Activated CD4-positive, alpha-beta memory T cell treated with anti-CD3 and anti-CD28 coated beads for 36 hours (primary cell): ENCODE data around the gene MLLT6. TPM values are rescaled to one million over a fixed set of nuclear protein-coding genes. Genes with fewer than 3 reads are reported as not detected.

Experiments used
- CTCF ChIA-PET: fragments of 350-600 bp; sonication (Branson Sonifier 250); formaldehyde crosslinking; loops from one replicate; lab custom pipeline; 2021; ENCODE audit warnings: antibody characterized with exemption, inconsistent platforms; lab: Charles Lee
- POLR2A ChIA-PET: fragments of 350-600 bp; sonication (Branson Sonifier 250); formaldehyde crosslinking; loops from one replicate; lab custom pipeline; 2021; ENCODE audit warnings: antibody characterized with exemption; lab: Charles Lee
- DNase-seq: peaks from one replicate; pipeline ENCODE4 v3.0.0-alpha.2; 2020
- H3K27ac Mint-ChIP-seq: one replicate; pipeline ENCODE4 v1.8.0; 2021; ENCODE audit warnings: mixed read lengths
- H3K27me3 Mint-ChIP-seq: one replicate; pipeline ENCODE4 v1.8.0; 2021; ENCODE audit warnings: mixed read lengths
- H3K36me3 Mint-ChIP-seq: one replicate; pipeline ENCODE4 v1.8.0; 2021; ENCODE audit warnings: mixed read lengths
- H3K4me1 Mint-ChIP-seq: one replicate; pipeline ENCODE4 v1.8.0; 2021; ENCODE audit warnings: low read depth, mixed read lengths
- H3K4me3 Mint-ChIP-seq: one replicate; pipeline ENCODE4 v1.8.0; 2021; ENCODE audit warnings: mild to moderate bottlenecking, mixed read lengths
- H3K9me3 Mint-ChIP-seq: one replicate; pipeline ENCODE4 v1.8.0; 2021; ENCODE audit warnings: mixed read lengths
- intact Hi-C: fragments of 100-400 bp; cut with micrococcal nuclease; formaldehyde crosslinking; loops from one replicate; pipeline ENCODE4 v1.15.1; 2023
- total RNA-seq, 2 experiments: library from RNA; stranded (reverse); gene quantifications; one replicate each; pipeline ENCODE4 v1.2.3, GENCODE V29; 2021

The MLLT6 gene
- total RNA-seq, 2 experiments from 2014 or later = 204 to 221 TPM

DNA sequence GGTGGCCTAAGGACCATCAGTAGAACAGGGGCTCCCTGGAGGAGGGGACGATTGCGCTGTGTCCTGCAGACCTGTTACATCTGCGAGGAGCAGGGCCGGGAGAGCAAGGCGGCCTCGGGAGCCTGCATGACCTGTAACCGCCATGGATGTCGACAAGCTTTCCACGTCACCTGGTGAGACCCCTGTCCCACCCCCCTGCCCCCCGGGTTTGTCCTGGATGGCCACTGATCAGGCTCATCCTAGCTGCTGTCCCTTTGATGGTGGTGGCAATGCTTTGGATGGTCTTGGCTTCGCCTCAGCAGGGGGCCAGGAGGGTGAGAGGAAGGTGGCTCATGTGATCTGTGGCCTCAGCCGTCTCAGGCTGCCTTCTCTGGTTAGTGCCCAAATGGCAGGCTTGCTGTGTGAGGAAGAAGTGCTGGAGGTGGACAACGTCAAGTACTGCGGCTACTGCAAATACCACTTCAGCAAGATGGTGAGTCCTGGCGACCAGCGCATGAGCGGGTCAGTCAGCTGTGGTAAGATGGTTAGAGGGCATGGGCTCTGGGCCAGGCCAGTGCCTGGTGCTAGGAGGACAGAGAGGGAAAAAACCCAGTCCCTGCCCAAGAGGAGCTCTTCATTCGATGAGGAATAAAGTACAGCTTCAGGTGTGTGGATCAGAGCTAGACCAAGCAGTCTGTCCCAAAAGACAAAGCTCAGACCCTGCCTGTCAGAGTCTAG, 4.2 kb downstream of the MLLT6 start:
- H3K4me1 Mint-ChIP-seq = peaks cover 59% of the 10 kb centered on the region
- H3K4me3 Mint-ChIP-seq = no peak overlapping the region
- H3K36me3 Mint-ChIP-seq = peaks cover 64% of the 10 kb centered on the region
- intact Hi-C loops = no loop called here
- no peak for DNase-seq
- ChIA-PET CTCF (interaction anchor here (1.1 to 1.8 kb wide), 2 partner anchors 26 to 31 kb away, joined by 5 to 11 read pairs; no protein-coding TSS in a partner anchor), POLR2A (interaction anchor here (0.7 to 2.0 kb wide), 4 partner anchors 8 to 22 kb away, joined by 3 to 6 read pairs (median 5); no protein-coding TSS in a partner anchor)
- no peaks in the 10 kb centered on the region for H3K27me3 Mint-ChIP-seq
- peak overlapping the region; percentile 42 for H3K27ac Mint-ChIP-seq
- no peaks in the 10 kb centered on the region for H3K9me3 Mint-ChIP-seq

DNA sequence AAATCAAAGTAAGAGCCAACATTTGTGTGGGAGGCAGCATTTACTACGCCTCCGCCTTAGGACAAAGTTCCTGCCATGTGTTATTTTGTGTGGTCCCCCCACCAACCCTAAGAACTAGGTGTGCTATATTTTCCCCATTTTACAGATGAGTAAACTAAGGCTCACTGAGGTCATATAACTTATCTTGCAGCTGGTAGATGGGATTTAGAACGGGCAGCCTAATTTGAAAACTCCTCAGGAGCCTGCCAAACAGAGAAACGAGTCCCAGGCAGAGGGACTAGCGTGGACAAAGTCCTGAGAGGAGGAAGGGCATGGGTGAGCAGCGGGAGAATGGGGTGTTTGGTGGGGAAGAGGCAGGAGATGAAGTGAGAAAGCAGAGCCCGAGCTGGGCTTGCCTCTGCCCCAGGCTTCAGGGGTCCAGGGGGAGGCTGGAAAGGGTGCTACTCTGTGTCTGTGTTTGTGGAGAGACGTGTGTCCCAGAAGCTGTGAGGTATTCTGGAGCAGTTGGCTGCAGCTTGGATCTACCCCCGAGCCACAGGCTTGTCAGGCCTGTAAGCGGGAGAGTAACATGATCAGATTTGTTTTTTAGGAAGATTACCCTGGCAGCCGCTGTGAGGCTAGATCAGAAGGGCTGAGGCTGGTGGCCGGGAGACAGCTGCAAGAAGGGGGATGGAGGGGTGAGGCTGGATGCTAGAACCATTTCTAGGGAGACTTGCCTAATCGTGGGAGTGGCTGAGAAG, 5.0 kb downstream of the MLLT6 start:
- H3K27me3 Mint-ChIP-seq = no peaks in the 10 kb centered on the region
- DNase-seq = no peak
- ChIA-PET CTCF (interaction anchor here (1.1 to 1.9 kb wide), 4 partner anchors 19 to 33 kb away, joined by 4 to 11 read pairs (median 6); no protein-coding TSS in a partner anchor), POLR2A (interaction anchor here (0.7 to 2.0 kb wide), 5 partner anchors 9 to 34 kb away, joined by 3 to 6 read pairs (median 4); no protein-coding TSS in a partner anchor)
- peak overlapping the region; percentile 42 for H3K27ac Mint-ChIP-seq
- H3K4me3 Mint-ChIP-seq = no peak overlapping the region
- peaks cover 66% of the 10 kb centered on the region for H3K4me1 Mint-ChIP-seq
- H3K9me3 Mint-ChIP-seq = no peaks in the 10 kb centered on the region
- peaks cover 65% of the 10 kb centered on the region for H3K36me3 Mint-ChIP-seq
- intact Hi-C loops = no loop called here

DNA sequence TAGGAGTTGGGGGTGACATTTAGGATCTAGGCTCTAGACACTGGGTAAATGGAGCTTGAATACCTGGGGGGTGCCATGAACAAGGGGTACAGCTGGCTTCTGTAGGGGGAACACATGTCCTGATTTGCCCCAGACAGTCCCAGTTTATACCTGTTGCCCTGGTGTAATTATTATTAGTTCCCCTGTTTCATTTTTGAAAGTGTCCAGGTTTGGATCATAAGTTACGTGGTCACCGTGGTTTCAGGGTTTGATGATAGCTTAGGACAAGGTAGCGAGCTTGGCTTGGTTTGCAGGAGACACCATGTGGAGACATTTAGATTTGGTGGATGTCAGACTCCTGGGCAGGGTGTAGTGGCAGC, 5.5 kb downstream of the MLLT6 start:
- Mint-ChIP-seq H3K4me1 (peaks cover 72% of the 10 kb centered on the region), H3K36me3 (peaks cover 67% of the 10 kb centered on the region), H3K27ac (peak overlapping the region; percentile 42), H3K27me3 (no peaks in the 10 kb centered on the region), H3K4me3 (no peak overlapping the region), H3K9me3 (no peaks in the 10 kb centered on the region)
- POLR2A ChIA-PET = interaction anchor here (1.1 to 2.0 kb wide), 3 partner anchors 9 to 35 kb away, joined by 3 to 6 read pairs (median 6); no protein-coding TSS in a partner anchor
- no peak for DNase-seq
- CTCF ChIA-PET = interaction anchor here (1.1 to 1.9 kb wide), 3 partner anchors 18 to 34 kb away, joined by 4 to 11 read pairs (median 6); no protein-coding TSS in a partner anchor
- intact Hi-C loops = no loop called here

DNA sequence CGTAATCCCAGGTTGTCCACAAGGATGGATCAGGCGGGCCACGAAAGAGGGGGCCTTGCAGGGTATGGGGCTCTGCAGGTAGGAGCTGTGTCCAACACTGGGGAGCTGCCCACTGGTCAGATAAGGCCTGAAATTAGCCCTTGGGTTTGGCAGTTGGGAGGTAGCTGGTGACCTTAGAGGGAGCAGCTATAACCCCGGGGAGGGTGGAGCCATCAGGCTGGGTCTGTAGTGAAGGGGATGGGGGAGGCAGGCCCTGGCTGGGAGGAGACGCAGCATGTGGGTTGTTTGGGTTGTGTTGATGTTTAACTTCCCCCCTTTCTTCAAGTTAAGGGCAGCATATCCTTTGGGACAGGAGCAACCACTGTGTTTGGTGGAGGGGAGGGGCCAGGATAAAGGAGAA, 5.9 kb downstream of the MLLT6 start:
- Mint-ChIP-seq H3K27me3 (no peaks in the 10 kb centered on the region), H3K4me1 (peaks cover 76% of the 10 kb centered on the region), H3K36me3 (peaks cover 68% of the 10 kb centered on the region), H3K27ac (peak overlapping the region; percentile 46), H3K4me3 (no peak overlapping the region), H3K9me3 (no peaks in the 10 kb centered on the region)
- intact Hi-C loops = no loop called here
- ChIA-PET POLR2A (interaction anchor here (1.1 to 2.0 kb wide), 3 partner anchors 10 to 35 kb away, joined by 3 to 6 read pairs (median 6); no protein-coding TSS in a partner anchor), CTCF (interaction anchor here (1.1 to 1.9 kb wide), 3 partner anchors 18 to 34 kb away, joined by 4 to 11 read pairs (median 6); no protein-coding TSS in a partner anchor)
- no peak for DNase-seq

DNA sequence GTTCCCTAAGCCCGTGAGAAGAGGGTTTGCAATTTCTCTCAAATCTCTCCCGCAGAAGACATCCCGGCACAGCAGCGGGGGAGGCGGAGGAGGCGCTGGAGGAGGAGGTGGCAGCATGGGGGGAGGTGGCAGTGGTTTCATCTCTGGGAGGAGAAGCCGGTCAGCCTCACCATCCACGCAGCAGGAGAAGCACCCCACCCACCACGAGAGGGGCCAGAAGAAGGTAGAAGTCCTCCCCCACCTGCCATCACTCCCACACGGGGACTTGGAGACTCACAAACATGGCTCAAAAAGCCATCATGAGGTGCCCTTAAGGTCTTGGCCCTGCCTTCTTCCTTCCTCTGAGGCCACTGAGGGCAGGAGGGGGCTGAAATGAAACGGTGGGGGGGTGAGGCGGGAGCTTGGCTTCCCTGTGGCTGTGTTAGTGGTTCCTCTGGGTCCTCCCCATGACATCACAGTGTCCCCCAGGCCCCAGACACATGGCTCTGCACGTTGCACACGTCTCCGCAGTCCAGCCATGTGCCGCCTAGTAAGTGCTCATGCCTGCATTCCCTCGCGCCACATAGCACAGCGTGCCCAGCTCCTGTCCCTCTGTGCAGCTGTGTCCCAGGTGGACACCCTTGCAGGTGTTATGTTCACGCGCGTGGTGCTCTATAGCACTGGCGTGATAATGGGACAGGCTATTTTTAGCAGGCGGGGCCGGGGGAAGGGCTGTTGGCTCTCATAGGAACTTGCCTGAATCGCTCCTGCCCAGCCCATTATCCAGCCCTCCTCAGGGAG, 6.9 kb downstream of the MLLT6 start:
- no peak overlapping the region for H3K4me3 Mint-ChIP-seq
- no peaks in the 10 kb centered on the region for H3K9me3 Mint-ChIP-seq
- intact Hi-C loops = no loop called here
- DNase-seq = no peak
- CTCF ChIA-PET = interaction anchor here (0.7 to 1.9 kb wide), 2 partner anchors 35 to 140 kb away, joined by 3 to 6 read pairs; no protein-coding TSS in a partner anchor
- H3K27me3 Mint-ChIP-seq = no peaks in the 10 kb centered on the region
- peak overlapping the region; percentile 46 for H3K27ac Mint-ChIP-seq
- POLR2A ChIA-PET = no interaction called here
- H3K4me1 Mint-ChIP-seq = peaks cover 78% of the 10 kb centered on the region
- peaks cover 64% of the 10 kb centered on the region for H3K36me3 Mint-ChIP-seq

DNA sequence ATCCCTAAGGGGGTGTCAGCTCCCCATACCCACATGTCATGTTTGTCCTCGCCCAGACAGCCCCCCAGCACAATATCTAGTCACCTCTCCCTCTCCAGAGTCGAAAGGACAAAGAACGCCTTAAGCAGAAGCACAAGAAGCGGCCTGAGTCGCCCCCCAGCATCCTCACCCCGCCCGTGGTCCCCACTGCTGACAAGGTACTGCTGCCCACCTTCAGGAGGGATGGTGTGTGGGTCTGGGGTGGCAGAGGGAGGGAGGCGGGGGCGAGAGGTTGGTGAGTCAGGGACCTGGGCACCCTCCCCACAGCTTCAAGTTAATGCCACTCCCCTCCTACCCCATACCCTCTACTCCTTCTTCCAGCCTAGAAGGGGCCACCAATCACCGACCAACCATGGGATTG, 7.5 kb downstream of the MLLT6 start:
- no peaks in the 10 kb centered on the region for H3K27me3 Mint-ChIP-seq
- no peaks in the 10 kb centered on the region for H3K9me3 Mint-ChIP-seq
- intact Hi-C loops = no loop called here
- ChIA-PET CTCF (interaction anchor here (0.7 kb wide), 1 partner anchor 139 kb away, joined by 3 read pairs; no protein-coding TSS in a partner anchor), POLR2A (no interaction called here)
- H3K27ac Mint-ChIP-seq = peak overlapping the region; percentile 18
- H3K36me3 Mint-ChIP-seq = peaks cover 62% of the 10 kb centered on the region
- peaks cover 73% of the 10 kb centered on the region for H3K4me1 Mint-ChIP-seq
- H3K4me3 Mint-ChIP-seq = no peak overlapping the region
- no peak for DNase-seq

DNA sequence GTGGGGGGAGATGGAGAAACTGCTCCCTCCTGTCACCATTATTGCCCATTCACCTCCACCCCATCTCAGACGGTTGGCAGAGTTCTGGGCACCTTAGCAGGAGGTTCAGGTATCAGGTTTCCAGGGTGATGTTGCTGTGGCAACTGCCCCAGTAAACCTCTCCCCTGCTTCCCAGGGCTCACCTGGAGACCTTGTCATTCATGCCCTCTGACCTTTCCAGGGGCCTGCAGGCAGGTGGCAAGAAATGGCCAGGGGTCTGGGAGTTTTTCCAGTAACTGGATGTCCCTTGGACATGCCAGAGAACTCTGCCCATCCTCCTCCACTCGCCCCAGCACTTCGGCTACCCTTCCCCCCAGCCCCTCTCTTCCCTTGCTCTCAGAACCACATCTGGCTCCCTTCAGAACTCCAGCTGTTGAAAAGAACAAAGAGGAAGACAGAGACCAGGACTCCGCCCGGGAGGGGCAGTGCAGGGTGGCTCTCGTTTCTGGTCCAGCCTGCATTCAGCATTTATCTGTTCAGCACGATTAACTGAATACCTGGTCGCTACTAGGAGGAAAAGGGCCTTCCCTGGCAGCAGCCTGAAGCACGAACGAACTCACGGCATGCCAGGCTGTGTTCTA, 8.5 kb downstream of the MLLT6 start:
- Mint-ChIP-seq H3K4me3 (no peak overlapping the region), H3K4me1 (peaks cover 63% of the 10 kb centered on the region), H3K27ac (no peak overlapping the region), H3K9me3 (no peaks in the 10 kb centered on the region), H3K36me3 (peaks cover 61% of the 10 kb centered on the region), H3K27me3 (no peaks in the 10 kb centered on the region)
- CTCF ChIA-PET = interaction anchor here (1.9 kb wide), 1 partner anchor 22 kb away, joined by 7 read pairs; no protein-coding TSS in a partner anchor
- POLR2A ChIA-PET = no interaction called here
- intact Hi-C loops = no loop called here
- no peak for DNase-seq

DNA sequence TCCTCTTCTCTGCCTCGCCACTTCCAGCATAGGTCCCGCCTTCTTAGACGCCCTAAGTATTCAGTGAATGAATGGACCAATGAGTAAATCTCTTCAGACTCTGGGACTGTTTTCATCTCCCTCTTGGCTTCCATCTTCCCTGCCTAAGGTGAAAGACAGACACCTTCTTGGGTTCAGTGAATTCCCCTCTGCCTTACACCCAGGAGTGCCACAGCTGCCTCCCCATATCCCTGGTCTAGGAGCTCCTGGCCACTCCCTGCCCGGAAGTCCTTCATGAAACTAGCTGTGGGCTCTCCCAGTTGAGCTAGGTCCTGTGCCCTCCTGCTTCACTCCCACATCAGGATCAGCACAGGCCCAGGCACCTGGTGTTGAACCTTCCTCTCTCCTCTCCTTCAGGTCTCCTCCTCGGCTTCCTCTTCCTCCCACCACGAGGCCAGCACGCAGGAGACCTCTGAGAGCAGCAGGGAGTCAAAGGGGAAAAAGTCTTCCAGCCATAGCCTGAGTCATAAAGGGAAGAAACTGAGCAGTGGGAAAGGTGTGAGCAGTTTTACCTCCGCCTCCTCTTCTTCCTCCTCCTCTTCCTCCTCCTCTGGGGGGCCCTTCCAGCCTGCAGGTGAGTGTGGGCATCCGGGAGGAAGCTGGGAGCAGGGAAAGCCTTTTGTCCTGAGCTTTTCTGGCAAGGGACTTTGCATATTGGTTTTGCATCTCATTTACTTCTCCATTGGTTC, 10.3 kb downstream of the MLLT6 start:
- POLR2A ChIA-PET = interaction anchor here (1.5 to 3.1 kb wide), 3 partner anchors 9 to 14 kb away, joined by 4 to 34 read pairs (median 10); partner anchors contain the start of gene MLLT6
- peaks cover 56% of the 10 kb centered on the region for H3K36me3 Mint-ChIP-seq

DNA sequence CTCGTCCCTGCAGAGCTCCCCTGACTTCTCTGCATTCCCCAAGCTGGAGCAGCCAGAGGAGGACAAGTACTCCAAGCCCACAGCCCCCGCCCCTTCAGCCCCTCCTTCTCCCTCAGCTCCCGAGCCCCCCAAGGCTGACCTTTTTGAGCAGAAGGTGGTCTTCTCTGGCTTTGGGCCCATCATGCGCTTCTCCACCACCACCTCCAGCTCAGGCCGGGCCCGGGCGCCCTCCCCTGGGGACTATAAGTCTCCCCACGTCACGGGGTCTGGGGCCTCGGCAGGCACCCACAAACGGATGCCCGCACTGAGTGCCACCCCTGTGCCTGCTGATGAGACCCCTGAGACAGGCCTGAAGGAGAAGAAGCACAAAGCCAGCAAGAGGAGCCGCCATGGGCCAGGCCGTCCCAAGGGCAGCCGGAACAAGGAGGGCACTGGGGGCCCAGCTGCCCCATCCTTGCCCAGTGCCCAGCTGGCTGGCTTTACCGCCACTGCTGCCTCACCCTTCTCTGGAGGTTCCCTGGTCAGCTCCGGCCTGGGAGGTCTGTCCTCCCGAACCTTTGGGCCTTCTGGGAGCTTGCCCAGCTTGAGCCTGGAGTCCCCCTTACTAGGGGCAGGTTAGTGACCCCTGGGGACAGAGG, 11.4 kb downstream of the MLLT6 start:
- Mint-ChIP-seq H3K36me3 (peaks cover 57% of the 10 kb centered on the region), H3K9me3 (no peaks in the 10 kb centered on the region), H3K4me1 (peaks cover 52% of the 10 kb centered on the region), H3K4me3 (no peak overlapping the region), H3K27ac (peak overlapping the region; percentile 89), H3K27me3 (no peaks in the 10 kb centered on the region)
- POLR2A ChIA-PET = interaction anchor here (0.5 to 3.1 kb wide), 4 partner anchors 11 to 768 kb away, joined by 4 to 34 read pairs (median 7); partner anchors contain the start of gene MLLT6
- CTCF ChIA-PET = interaction anchor here (1.1 to 2.0 kb wide), 4 partner anchors 12 to 41 kb away, joined by 3 to 11 read pairs (median 7); partner anchors contain the start of gene EPOP
- DNase-seq = no peak
- intact Hi-C loops = no loop called here

More for the DNA sequence above, 10.3 kb downstream of the MLLT6 start:
- CTCF ChIA-PET = interaction anchor here (1.0 to 2.0 kb wide), 5 partner anchors 9 to 39 kb away, joined by 4 to 11 read pairs (median 7); no protein-coding TSS in a partner anchor
- no peak for DNase-seq
- no peaks in the 10 kb centered on the region for H3K27me3 Mint-ChIP-seq
- peaks cover 55% of the 10 kb centered on the region for H3K4me1 Mint-ChIP-seq
- intact Hi-C loops = no loop called here
- H3K9me3 Mint-ChIP-seq = no peaks in the 10 kb centered on the region
- H3K27ac Mint-ChIP-seq = peak overlapping the region; percentile 89
- H3K4me3 Mint-ChIP-seq = no peak overlapping the region
